ENCODE data around the gene INPP5F. TPM values are rescaled to one million over a fixed set of nuclear protein-coding genes. Genes with fewer than 3 reads are reported as not detected.

Gene INPP5F
- total and polyA plus RNA-seq, 9 of the 15 experiments (the other 6 are each of a cell fraction or from before 2014, with no cell fraction given): 1.6 to 7.3 (median 6.0) TPM

GRCh38 chr10:119688033-119688508, 37.8 kb upstream of the INPP5F start (continued):
- peak; percentile 20; the same call in 1 of the 2 replicates for TF ChIP-seq MAFG (tag; conservative IDR thresholded peaks at IDR 0.05)
- no peak for TF ChIP-seq RERE (CRISPR knock-in tag; IDR thresholded peaks at IDR 0.05; ENCODE audit: borderline replicate concordance)
- TF ChIP-seq GABPA (tag; conservative IDR thresholded peaks at IDR 0.05; ENCODE audit: low read depth): peak; percentile 32; the same call in 1 of the 2 replicates
- TF ChIP-seq ZBTB12 (CRISPR knock-in tag; IDR thresholded peaks at IDR 0.05): peak; percentile 55; the same call in 1 of the 2 replicates
- TF ChIP-seq ZNF740 (CRISPR knock-in tag; IDR thresholded peaks at IDR 0.05): no peak
- TF ChIP-seq ZNF740 (tag; IDR thresholded peaks at IDR 0.05): peak in 1 of 2 experiments; percentile 85; a peak in 2 of 4 replicates
- TF ChIP-seq TAF7 (tag; IDR thresholded peaks at IDR 0.05): peak; percentile 51; the same call in 1 of the 2 replicates
- peak in 1 of 3 experiments; percentile 71; a peak in 1 of 6 replicates for TF ChIP-seq ZBTB11 (CRISPR knock-in tag; IDR thresholded peaks at IDR 0.05)
- TF ChIP-seq ZNF395 (CRISPR knock-in tag; IDR thresholded peaks at IDR 0.05): peak; percentile 96
- peak; percentile 73; the same call in 1 of the 2 replicates for TF ChIP-seq ZNF668 (CRISPR knock-in tag; IDR thresholded peaks at IDR 0.05)
- TF ChIP-seq IRF9 (tag; IDR thresholded peaks at IDR 0.05): peak; percentile 85

All from K562 (cell line).